ENCODE data around the gene FAM25G.

Gene FAM25G

DNA sequence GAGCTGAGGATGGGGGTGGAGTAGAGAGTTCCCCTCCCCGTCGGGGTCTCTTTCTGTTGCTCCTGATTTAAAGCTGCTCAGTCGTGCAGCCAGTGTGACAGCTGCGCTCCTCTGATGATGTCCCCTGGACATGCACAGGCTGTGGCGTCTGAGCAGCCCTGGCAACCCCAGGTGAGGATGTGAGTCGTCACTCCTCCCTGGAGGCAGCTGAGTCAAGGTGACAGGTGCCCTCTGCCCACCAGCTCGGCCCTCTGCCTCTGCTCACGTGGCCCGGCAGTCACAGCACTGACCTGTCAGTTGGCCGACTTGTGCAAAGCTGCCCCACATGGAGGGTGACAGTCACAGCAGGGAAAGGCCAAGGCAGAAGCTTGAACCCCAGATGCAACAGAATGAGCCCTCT lies 41.5 kb downstream of the FAM25G start:
- ATAC-seq (ENCODE audit: insufficient read depth, low read depth) = no peak
- no peaks in the 10 kb centered on the region for H3K79me2 ChIP-seq (ENCODE audit: insufficient read depth, low read length)

DNA sequence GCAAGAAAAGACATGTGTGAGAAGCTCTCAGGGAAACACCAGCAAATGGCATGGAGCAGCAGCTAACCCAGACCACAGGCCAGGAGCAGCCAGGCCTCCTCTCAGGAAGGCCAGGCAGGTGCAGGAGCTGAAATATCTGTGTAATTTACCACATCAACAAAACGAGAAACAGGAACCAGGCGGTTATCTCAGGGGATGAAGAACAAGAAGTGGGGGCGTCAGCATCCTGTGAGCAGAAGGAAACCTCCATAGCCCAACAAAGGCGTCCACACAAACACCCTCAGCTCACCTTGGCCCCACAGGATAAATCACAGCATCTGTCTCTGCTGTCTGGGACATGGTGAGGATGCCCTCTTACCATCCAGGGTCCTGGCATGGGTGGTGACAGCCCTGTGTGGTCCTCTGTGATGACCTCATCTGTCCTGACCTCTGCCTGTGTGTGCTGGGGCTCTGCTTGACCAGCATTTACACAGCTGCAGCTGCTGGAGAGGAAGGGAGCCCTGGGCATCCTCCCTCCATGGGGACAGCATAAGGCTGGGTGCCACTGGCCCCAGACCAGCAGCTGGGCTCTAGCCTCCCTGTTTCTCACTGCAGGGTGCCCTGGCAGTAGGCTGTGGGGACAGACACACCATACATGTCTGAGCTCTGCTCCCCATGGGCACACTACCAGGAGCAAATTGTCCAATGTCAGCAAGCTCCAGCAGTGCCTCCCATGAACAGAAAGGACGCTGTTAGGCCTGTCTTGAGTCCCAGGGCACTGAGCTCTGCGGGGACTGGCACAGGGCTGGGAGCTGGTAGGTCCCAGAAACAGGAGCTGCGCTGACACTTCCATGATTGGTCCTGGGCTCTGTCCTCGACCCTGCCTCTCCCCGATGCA lies 42.2 kb downstream of the FAM25G start:
- Histone ChIP-seq H3K27ac (ENCODE audit: low read length) (no peak overlapping the region), H3K4me2 (ENCODE audit: insufficient read depth, low read length) (no peak overlapping the region), H3K79me2 (ENCODE audit: insufficient read depth, low read length) (no peaks in the 10 kb centered on the region), H3K9me3 (ENCODE audit: insufficient read depth, low read length, severe bottlenecking) (no peaks in the 10 kb centered on the region), H3K36me3 (ENCODE audit: insufficient read depth, low read length) (no peaks in the 10 kb centered on the region), H3K9ac (ENCODE audit: low read depth, low read length) (no peak overlapping the region), H4K20me1 (ENCODE audit: insufficient read depth, low read length) (no peaks in the 10 kb centered on the region), H3K27me3 (ENCODE audit: insufficient read depth, low read length, poor library complexity) (peaks cover 10% of the 10 kb centered on the region), H2AFZ (ENCODE audit: low read depth, low read length) (no peak overlapping the region), H3K4me1 (ENCODE audit: insufficient read depth, low read length) (no peaks in the 10 kb centered on the region), H3K4me3 (ENCODE audit: low read depth in 1 of 2, low read length in 2 of 2) (no peak overlapping the region)
- DNase-seq = no peak
- TF ChIP-seq, protein P1, sequence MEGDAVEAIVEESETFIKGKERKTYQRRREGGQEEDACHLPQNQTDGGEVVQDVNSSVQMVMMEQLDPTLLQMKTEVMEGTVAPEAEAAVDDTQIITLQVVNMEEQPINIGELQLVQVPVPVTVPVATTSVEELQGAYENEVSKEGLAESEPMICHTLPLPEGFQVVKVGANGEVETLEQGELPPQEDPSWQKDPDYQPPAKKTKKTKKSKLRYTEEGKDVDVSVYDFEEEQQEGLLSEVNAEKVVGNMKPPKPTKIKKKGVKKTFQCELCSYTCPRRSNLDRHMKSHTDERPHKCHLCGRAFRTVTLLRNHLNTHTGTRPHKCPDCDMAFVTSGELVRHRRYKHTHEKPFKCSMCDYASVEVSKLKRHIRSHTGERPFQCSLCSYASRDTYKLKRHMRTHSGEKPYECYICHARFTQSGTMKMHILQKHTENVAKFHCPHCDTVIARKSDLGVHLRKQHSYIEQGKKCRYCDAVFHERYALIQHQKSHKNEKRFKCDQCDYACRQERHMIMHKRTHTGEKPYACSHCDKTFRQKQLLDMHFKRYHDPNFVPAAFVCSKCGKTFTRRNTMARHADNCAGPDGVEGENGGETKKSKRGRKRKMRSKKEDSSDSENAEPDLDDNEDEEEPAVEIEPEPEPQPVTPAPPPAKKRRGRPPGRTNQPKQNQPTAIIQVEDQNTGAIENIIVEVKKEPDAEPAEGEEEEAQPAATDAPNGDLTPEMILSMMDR (IDR thresholded peaks at IDR 0.05; ENCODE audit: borderline replicate concordance, extremely low read depth, low read length, poor library complexity, severe bottlenecking) = no peak
- TF ChIP-seq EZH2 (IDR thresholded peaks at IDR 0.05; ENCODE audit: borderline replicate concordance, low read depth, low read length, severe bottlenecking) = no peak
- peak; percentile 41 for ATAC-seq (ENCODE audit: insufficient read depth, low read depth)

More for the DNA sequence above, 41.5 kb downstream of the FAM25G start:
- H4K20me1 ChIP-seq (ENCODE audit: insufficient read depth, low read length) = no peaks in the 10 kb centered on the region
- DNase-seq = no peak
- no peak overlapping the region for H2AFZ ChIP-seq (ENCODE audit: low read depth, low read length)
- H3K27me3 ChIP-seq (ENCODE audit: insufficient read depth, low read length, poor library complexity) = peaks cover 10% of the 10 kb centered on the region
- TF ChIP-seq EZH2 (IDR thresholded peaks at IDR 0.05; ENCODE audit: borderline replicate concordance, low read depth, low read length, severe bottlenecking) = no peak
- TF ChIP-seq, protein P1 (IDR thresholded peaks at IDR 0.05; ENCODE audit: borderline replicate concordance, extremely low read depth, low read length, poor library complexity, severe bottlenecking) = no peak
- H3K4me3 ChIP-seq (ENCODE audit: low read depth in 1 of 2, low read length in 2 of 2) = no peak overlapping the region
- no peaks in the 10 kb centered on the region for H3K9me3 ChIP-seq (ENCODE audit: insufficient read depth, low read length, severe bottlenecking)
- no peaks in the 10 kb centered on the region for H3K36me3 ChIP-seq (ENCODE audit: insufficient read depth, low read length)
- H3K27ac ChIP-seq (ENCODE audit: low read length) = no peak overlapping the region
- H3K4me1 ChIP-seq (ENCODE audit: insufficient read depth, low read length) = no peaks in the 10 kb centered on the region
- no peak overlapping the region for H3K4me2 ChIP-seq (ENCODE audit: insufficient read depth, low read length)
- H3K9ac ChIP-seq (ENCODE audit: low read depth, low read length) = no peak overlapping the region

DNA sequence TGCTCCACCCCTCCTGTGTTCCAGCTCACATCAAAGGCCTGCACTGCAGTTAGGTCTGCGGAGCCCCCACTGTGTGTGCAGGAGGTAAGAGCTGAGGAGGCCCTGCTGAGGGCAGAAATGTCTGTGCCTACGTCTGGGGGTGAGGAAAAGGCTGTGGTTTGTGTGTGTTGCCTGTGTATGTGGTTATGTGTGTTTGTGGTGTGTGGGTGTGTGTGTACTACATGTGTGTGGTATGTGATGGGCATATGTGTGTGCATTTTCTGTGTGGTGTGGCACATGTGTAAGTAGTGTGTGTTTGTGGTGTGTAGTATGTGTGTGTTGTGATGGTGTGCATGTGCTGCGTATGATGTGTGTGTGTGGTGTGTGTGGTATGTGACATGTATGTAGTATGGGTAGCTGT lies 43.8 kb downstream of the FAM25G start:
- no peaks in the 10 kb centered on the region for H4K20me1 ChIP-seq (ENCODE audit: insufficient read depth, low read length)
- H3K4me2 ChIP-seq (ENCODE audit: insufficient read depth, low read length) = no peak overlapping the region
- no peak for ATAC-seq (ENCODE audit: insufficient read depth, low read depth)
- H3K79me2 ChIP-seq (ENCODE audit: insufficient read depth, low read length) = no peaks in the 10 kb centered on the region
- TF ChIP-seq, protein P1 (IDR thresholded peaks at IDR 0.05; ENCODE audit: borderline replicate concordance, extremely low read depth, low read length, poor library complexity, severe bottlenecking) = no peak
- no peak for TF ChIP-seq EZH2 (IDR thresholded peaks at IDR 0.05; ENCODE audit: borderline replicate concordance, low read depth, low read length, severe bottlenecking)
- H2AFZ ChIP-seq (ENCODE audit: low read depth, low read length) = no peak overlapping the region
- H3K27me3 ChIP-seq (ENCODE audit: insufficient read depth, low read length, poor library complexity) = peaks cover 8% of the 10 kb centered on the region
- no peaks in the 10 kb centered on the region for H3K9me3 ChIP-seq (ENCODE audit: insufficient read depth, low read length, severe bottlenecking)
- H3K36me3 ChIP-seq (ENCODE audit: insufficient read depth, low read length) = no peaks in the 10 kb centered on the region
- DNase-seq = no peak
- H3K4me1 ChIP-seq (ENCODE audit: insufficient read depth, low read length) = no peaks in the 10 kb centered on the region
- H3K4me3 ChIP-seq (ENCODE audit: low read depth in 1 of 2, low read length in 2 of 2) = no peak overlapping the region
- H3K27ac ChIP-seq (ENCODE audit: low read length) = no peak overlapping the region
- H3K9ac ChIP-seq (ENCODE audit: low read depth, low read length) = no peak overlapping the region
